ENCODE measurements around the gene PDIA5.
A peak's percentile ranks its signal among the peaks of the same experiment; 100 is the strongest.

Gene PDIA5

DNA sequence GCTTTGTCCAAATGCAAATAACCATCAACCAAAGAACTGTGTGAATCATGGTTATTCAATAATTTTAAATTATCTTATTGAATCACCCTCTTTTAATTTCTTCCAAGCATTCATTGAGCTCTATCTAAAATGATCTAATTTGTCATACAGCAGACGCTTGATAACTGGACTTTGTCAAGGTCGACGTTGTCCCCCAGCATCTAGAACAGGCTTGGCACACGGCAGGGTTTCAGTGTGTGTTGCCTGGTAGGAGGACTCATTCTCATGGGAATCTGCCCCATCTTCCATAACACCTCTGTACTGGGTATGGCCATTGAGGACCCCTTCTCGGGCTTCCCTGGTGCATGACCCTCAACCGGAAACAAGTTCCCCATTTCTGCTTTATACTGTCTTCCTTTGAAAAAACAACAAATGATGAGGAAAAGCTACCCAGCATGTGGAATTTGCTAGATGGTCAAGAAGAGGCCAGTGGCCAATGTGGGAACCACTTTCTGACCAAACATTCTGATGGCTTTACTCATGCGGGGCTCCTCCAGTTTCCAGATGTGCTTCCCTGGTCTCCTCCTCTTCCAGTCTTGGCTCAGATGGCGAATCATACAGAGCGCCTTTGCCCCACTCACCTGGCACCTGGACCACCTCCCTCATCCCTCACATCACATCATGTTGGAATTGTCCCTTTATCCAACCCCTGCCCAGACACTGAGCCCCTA is 93.3 kb downstream of the PDIA5 start:
- DNase-seq (ENCODE audit: extremely low read depth in 1 of 2, low read depth in 1 of 2) = no peak

DNA sequence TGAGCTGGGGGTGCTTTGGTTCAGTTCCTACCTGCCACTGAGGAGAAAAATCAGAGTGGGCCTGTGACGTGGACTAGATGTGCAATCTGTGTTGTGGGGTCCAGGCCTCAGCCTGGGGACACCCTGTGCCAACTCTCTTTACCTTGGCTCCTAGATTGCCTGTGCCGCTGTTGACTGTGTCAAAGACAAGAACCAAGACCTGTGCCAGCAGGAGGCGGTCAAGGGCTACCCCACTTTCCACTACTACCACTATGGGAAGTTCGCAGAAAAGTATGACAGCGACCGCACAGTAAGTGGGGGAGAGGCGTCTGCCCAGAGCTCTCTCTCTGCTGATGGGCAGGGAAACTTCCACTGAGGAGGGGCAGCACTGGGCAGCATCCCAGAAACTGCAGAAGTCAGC is 94.3 kb downstream of the PDIA5 start:
- DNase-seq (ENCODE audit: extremely low read depth in 1 of 2, low read depth in 1 of 2) = no peak

DNA sequence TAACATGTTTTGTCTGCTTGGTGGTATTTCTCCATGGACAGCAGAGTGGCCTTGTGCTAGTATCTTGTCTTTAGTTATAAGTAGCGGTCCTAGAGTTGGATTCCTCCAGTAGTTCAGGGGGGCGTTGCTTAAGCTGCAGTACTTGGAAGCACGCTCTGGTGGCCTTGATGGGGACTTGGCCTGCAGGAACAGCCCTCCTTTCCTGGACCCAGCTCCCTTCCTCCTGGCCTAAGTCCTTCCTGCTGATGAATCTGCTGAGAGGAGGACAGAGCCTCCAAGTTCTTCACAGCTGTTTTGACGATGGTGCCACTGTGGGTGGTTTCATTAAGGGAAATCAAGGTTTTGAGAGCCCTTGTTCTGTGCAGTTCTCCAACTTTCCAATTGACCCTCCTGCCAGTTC is 96.3 kb downstream of the PDIA5 start:
- DNase-seq (ENCODE audit: extremely low read depth in 1 of 2, low read depth in 1 of 2) = no peak

DNA sequence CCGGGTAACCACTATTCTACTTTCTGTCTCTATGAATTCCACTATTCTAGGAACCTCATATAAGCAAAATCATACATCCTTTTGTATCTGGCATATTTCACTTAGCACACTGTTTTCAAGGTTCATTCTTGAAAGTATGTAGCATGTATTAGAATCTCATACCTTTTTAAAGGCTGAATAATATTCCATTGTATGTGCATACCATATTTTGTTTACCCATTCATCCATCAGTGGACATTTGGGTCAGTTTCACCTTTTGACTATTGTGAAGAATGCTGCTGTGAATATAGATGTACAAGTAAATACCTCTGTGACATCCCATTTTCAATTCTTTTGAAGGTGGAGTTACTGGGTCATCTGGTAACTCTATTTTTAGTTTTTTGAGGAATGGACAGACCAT is 98.3 kb downstream of the PDIA5 start:
- DNase-seq (ENCODE audit: extremely low read depth in 1 of 2, low read depth in 1 of 2) = no peak

DNA sequence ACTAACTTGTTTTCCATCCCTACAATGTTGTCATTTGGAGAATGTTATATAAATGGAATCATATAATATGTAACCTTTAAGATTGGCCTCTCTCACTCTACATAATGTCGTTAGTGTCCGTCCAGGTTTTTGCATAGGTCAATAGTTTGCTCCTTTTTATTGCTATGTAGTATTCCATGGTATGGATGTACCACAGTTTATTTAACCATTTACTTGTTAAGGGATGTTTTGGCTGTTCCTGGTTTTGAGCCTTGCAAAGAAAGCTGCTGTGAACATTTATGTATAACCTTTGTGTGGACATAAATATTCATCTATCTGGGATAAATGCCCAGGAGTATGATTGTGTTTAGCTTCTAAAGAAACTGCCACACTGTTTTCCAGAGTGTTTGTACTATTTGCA is 100.9 kb downstream of the PDIA5 start:
- DNase-seq (ENCODE audit: extremely low read depth in 1 of 2, low read depth in 1 of 2) = no peak

DNA sequence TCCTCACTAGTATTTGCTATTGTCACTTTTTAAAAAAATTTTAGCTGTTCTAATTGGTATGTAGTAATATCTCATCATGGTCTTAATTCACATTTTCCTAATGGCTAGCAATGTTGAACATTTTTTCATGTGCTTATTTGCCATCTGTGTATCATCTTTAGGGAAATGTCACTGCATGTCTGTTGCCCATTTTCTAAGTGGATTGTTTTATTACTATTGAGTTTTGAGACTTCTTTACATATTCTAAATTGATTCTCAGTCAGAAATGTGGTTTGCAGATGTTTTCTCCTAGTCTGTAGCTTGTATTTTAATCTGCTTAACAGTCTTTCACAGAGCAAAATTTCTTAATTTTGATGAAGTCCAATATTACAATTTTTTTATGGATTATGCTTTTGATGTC is 101.3 kb downstream of the PDIA5 start:
- no peak for DNase-seq (ENCODE audit: extremely low read depth in 1 of 2, low read depth in 1 of 2)

DNA sequence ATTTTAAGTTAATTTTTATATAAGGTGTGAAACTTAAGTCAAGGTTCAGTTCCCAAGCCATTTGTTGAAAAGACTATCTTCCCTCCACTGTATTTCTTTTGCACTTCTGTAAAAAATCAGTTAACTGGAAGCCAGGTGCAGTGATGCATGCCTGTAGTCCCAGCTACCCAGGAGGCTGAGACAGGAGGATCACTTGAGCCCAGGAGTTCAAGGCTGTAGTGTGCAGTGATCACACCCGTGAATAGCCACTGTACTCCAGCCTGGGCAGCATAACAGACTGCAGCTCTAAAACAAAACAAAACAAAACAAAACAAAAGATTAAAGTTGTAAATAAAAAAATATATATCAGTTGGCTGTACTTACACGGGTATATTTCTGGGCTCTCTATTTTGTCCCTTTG is 101.8 kb downstream of the PDIA5 start:
- DNase-seq (ENCODE audit: extremely low read depth in 1 of 2, low read depth in 1 of 2) = no peak

DNA sequence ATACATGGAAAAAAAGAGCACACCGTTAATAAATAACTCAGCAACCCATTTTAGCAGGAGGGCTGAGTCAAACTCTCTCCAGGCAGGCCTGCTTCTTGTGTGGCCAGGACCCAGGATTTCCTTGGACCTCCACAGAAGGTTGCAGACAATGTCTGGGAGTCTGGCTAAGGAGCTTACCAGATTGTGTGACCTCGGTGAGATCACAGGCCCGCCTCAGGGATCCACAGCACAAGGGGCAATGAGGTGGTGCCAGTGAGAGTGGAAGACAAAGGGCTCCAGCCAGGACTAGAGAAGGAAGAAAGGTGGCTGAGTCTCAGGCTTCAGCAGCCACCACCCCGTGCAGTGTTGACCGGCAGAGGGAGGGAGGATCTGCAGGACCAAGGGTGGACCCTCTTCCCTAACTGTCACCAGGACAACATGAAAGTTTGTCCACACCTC is 102.7 kb downstream of the PDIA5 start:
- DNase-seq (ENCODE audit: extremely low read depth in 1 of 2, low read depth in 1 of 2) = no peak

DNA sequence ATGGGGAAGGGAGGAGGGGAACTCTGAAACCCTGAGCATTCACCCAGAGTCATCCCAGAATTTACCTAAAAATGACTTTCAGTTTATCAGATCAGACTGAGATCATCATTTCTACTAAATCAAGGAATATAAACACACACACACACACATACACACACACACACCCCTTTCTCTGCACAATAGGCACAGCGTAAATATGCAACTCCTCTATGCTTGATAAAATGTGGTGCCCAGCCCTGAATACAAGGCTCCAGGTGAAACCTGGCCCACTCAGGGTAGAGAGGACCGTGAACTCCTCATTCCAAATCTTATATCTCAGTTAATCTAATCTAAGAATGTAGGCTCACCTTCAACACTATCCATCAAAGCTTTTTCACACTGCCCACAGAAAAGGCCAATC is 103.1 kb downstream of the PDIA5 start:
- DNase-seq (ENCODE audit: extremely low read depth in 1 of 2, low read depth in 1 of 2) = no peak

DNA sequence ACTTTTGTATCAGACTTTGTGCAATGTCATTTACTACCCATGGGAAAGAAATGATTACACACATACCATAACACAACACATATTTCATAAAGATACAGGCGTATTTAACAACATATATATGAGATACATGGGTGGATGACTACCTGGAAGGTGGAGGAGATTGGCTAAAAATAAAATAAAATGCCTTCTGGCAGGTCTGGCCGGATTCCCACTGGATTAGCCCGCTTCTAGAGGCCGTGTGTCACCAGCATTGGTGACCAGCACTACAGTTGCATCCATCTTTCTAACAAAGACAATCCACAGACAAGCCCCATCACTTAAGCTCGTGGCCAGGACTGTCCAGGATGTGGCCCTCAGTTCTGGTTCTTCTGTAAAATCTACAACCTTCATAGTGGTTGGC is 114.0 kb downstream of the PDIA5 start:
- DNase-seq (ENCODE audit: extremely low read depth in 1 of 2, low read depth in 1 of 2) = no peak

DNA sequence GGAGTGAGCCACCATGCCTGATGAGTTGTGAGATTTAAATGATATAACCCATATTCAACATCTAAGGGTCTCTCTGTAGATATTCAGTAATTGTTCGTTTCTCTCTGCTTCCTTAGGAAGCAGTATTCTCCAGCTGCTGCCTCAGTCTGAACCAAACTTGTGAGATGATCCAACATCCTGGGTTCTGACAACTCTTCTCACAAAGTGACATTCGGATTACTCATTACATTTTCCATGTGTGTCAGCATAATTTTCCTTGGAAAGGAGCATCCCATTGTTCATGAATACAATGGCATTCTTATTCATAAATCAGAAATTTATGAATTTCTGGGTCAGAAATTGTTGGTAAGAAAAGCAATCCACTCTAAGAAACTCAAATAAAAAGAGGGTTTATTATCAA is 119.9 kb downstream of the PDIA5 start:
- DNase-seq (ENCODE audit: extremely low read depth in 1 of 2, low read depth in 1 of 2) = no peak

DNA sequence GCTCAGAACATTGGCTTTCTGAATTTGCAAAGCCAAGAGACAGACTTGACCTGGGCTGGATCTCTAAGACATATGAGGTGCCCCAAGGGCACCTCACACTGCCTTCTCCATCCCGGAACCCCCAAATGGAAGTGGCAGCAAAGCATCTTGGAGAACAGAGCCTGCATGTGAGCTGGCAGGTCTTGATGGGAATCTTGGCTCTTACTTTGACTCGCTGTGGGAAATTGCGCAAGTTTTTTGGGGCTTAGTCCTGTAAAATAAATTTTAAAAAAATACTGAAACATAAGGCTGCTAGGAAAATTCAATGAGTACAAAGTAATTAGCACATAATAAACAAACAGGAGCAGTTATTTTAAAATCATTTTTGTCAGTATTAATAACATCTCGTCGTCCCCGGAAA is 121.2 kb downstream of the PDIA5 start:
- DNase-seq (ENCODE audit: extremely low read depth in 1 of 2, low read depth in 1 of 2) = no peak

DNA sequence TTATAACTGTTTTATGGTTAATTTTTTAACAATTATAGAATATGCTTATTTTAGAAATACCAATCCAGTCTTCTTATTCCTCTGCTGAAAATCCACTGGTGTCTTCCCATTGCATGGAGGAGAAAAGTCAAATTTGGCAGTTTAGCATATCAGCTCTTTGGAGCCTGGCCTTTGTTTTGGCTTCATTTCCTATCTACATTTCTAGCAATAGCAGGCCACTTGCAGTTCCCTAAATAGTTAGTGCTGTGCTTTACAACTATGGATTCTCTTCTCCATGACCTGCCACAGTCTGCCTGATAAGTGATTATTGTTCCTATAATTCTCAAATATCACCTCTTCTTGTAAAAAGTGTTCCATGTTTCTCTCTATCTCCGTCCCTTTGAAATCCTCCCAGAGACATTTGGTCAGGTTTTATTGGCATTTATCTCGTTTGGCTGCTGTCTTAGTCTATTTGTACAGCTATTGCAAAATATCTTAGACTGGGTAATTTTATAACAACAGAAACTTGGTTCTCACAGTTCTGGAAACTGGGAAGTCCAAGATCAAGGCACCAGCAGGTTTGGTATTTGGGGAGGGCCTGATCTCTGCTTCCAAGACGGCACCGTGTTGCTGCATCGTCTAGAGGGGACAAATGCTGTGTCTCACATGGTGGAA is 126.8 kb downstream of the PDIA5 start:
- DNase-seq (ENCODE audit: extremely low read depth in 1 of 2, low read depth in 1 of 2) = no peak

DNA sequence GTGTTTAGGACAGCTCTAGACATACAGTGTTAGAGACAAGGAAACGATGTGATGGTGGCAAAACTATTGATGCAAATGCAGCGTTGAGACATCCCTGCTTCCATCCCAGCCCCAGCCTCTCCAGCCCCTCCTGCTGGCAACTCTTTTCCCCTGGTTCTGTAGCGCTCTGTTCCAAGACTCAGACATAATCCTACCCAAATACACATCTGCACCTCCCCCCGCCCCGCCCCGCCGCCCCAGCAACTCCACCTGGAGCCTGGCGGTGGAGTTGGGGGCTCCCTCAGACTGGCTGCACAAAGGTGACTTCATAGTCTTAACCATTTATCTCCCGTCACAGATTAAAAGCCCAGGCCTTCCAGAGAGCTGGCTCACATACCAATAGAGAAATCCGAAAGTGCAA is 127.7 kb downstream of the PDIA5 start:
- no peak for DNase-seq (ENCODE audit: extremely low read depth in 1 of 2, low read depth in 1 of 2)

DNA sequence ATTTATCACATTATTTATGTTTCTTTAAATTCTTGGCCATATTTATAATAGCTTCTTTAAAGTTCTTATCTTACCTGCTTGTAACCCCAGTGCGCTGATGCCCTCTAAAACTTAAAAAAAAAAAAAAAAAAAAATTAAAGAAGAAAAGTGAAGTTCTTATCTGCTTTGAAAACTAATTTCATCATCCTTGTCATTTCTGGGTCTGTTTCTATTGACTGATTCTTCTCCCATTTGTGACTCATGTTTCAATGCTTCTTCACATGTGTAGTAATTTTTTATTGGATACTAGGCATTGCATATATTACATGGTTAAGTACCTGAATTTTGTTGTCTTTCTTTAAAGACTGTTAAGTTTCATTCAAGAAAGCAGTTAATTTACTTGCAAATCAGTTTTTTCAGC is 131.5 kb downstream of the PDIA5 start:
- DNase-seq (ENCODE audit: extremely low read depth in 1 of 2, low read depth in 1 of 2) = no peak

DNA sequence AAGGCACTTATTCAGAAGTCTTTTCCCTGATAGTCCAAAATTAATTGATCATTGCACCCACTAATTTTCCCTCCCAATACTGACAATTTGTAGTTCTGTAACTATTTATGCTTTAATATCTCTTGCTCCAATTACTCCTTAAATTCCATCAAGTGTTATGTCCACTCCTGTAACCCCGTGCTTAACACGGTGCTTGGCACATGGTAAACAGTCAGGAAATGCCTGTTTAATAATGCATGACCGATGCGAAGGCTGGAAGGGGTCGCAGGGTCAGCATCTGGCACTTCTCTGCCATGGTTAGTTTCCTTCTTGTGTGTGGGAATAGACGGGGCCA is 134.4 kb downstream of the PDIA5 start:
- DNase-seq (ENCODE audit: extremely low read depth in 1 of 2, low read depth in 1 of 2) = no peak

DNA sequence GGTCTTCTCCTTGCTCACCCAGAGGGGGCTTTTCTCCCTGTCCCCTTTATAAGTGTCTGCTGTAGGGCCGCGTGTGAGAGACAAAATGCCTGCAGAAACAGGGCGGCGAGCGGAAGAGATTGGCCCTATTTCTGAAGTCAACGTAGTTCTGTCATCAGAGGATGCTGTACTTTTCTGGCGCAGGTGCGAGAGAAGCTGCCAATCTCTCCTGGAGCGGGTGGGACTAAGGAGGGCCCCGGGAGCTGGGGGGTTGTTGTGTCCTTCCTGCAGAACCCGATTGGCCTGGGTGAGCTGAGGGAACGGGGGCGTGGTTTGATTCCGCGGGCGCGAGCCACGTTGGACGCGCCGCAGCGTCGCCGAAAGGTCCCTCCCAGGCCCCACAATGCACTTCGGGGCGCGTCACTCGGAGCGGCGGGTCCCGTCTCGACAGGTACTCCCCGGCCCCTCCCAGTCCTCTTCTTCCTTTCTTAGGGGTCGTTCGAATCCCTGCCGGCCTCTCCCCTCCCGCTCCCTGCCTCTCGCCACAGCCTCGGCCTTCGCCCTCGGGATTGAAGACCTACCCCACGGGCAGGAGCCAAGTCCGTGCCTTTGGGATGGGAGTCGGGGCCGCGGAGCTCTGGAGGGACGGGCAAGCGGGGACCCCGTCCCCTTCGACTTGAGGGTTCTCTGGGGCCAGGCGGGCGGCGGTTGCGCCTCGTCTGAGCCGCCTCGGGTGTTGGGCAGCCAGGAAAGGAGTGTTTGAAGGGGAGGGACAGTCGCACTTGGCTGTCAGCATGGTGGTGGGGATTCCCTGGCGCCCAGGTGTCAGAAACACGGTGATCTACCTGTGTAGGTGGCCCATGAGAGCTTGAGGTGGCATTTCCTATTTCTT is 135.0 kb downstream of the PDIA5 start, which contains the start of gene SEC22A:
Gene SEC22A (plus strand): TSS at position 387 of the 871 bp plus-strand sequence. CDS start 7,275 bp downstream, outside the sequence.
- DNase-seq (ENCODE audit: extremely low read depth in 1 of 2, low read depth in 1 of 2) = peak; percentile 88 to 93

DNA sequence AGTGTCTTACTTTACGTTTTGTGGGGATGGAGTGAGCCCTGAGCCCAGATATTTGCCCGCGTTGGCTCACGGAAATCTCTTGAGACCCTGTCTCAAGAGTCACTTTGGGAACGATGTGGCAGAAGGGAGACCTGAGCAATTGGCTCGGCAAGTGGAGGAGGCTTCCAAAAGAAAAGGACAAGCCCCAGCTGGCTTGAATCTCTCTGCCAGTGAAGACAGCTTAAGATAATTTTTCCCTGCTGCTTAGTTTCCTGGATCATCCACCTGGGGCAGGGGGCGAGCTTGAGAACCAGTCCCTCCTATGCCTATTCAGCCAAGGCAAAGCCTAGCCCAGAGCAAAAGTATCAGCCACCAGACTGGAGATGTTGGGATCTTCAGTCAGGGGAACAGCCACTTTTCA is 135.6 kb downstream of the PDIA5 start:
- DNase-seq (ENCODE audit: extremely low read depth in 1 of 2, low read depth in 1 of 2) = no peak
